ACHN (cell line): ENCODE measurements around the gene KCNQ1.

Experiments
- DNase-seq: peaks from one replicate; pipeline ENCODE4 v3.0.0-alpha.2; 2015
- in situ Hi-C: cut with HindIII; loops from 2 replicates; pipeline ENCODE4 v1.10.0; 2017; ENCODE audit warnings: low sequenced_read_pairs, low pct_ligation_motif_present, low pct_unique_long_range_greater_than_20kb

Gene KCNQ1

DNA sequence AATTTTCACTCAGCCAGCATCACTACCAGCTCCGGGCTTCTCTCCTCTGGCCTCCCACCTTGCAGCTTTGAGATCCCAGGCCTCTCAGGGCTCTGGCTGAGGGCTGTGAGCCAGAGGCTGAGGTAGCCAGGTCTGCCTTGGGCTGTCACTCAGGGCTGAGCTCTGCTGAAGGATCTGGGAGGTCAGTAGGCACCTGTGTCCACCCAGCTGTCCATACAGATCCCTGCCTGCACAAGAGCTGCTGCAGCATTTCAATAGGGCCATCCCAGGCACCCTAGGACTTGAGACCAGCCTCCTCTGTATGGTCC, 242.4 kb downstream of the KCNQ1 start:
- no peak for DNase-seq
- in situ Hi-C loops: no loop called here

- DNase-seq: no peak
- in situ Hi-C loops: no loop called here
Measured at GRCh38 chr11:2687782-2688191, 243.0 kb downstream of the KCNQ1 start.

DNA sequence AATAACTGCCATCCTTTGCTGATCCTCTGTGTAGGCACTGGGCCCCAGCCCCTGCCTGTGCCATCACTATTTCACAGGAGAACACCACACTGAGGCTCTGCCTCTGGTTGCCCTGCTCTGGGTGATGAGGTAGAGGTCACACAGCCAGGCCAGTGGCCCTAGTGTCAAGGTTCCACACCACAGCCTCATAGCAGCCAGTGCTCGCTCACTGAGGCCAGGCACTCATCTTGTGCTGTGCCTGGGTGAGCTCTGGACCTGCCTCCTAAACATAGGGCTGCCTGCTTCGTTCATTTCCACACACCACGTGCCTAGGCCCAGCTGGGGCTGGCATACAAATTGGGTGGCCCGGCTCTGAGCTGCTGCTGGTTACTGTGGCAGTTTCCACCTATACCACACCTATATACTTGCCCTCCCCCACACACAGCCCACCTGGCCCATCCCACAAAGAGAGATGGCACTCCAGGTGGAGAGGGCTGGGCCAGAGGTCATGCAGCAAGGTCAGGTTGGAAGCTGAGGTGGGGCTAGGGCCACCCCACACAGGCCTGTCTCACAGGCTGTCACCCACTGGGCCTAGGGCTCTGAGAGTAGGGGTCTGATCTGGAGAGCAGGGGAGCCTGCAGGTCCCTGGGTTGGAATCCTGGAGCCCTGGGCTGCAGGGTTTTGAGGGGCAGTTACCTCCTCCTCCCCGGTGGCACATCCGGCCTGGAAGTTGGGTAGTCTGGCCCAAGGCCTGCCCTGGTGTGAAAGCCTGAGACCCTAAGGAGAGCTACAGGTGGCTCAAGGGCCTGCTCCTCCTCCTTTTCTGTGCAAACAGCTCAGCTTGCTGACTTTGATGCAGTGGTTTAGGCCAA, 243.8 kb downstream of the KCNQ1 start:
- in situ Hi-C loops: no loop called here
- DNase-seq: no peak

- in situ Hi-C loops: no loop called here
- no peak for DNase-seq
Measured at GRCh38 chr11:2689651-2690575, 245.1 kb downstream of the KCNQ1 start.

GRCh38 chr11:2690596-2691354, 246.0 kb downstream of the KCNQ1 start:
- no peak for DNase-seq
- in situ Hi-C loops: no loop called here

DNA sequence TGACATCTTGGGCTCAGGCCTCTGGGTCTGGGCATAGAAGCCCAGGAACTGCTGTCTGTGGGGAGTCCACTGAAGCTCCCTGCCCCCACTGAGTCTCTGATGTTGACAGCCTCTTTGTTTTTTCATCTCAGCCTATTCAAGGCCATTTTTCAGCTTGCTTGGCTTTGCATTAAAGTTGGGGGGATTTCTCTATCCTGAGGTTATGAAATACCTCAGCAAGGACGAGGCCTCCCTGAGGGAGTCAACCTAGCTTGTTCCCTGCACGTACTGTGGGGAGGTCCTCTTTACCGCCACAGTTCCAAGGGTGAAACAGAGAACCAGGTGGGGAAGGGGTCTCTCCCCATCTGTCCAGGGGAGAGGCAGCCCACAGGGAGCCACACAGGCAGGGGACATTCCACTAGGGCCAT, 246.6 kb downstream of the KCNQ1 start:
- in situ Hi-C loops: no loop called here
- no peak for DNase-seq

GRCh38 chr11:2691991-2692875, 247.4 kb downstream of the KCNQ1 start:
- in situ Hi-C loops: no loop called here
- no peak for DNase-seq

GRCh38 chr11:2693271-2694261, 248.8 kb downstream of the KCNQ1 start:
- no peak for DNase-seq
- in situ Hi-C loops: no loop called here

GRCh38 chr11:2694495-2694894, 249.7 kb downstream of the KCNQ1 start:
- DNase-seq: no peak
- in situ Hi-C loops: no loop called here

DNA sequence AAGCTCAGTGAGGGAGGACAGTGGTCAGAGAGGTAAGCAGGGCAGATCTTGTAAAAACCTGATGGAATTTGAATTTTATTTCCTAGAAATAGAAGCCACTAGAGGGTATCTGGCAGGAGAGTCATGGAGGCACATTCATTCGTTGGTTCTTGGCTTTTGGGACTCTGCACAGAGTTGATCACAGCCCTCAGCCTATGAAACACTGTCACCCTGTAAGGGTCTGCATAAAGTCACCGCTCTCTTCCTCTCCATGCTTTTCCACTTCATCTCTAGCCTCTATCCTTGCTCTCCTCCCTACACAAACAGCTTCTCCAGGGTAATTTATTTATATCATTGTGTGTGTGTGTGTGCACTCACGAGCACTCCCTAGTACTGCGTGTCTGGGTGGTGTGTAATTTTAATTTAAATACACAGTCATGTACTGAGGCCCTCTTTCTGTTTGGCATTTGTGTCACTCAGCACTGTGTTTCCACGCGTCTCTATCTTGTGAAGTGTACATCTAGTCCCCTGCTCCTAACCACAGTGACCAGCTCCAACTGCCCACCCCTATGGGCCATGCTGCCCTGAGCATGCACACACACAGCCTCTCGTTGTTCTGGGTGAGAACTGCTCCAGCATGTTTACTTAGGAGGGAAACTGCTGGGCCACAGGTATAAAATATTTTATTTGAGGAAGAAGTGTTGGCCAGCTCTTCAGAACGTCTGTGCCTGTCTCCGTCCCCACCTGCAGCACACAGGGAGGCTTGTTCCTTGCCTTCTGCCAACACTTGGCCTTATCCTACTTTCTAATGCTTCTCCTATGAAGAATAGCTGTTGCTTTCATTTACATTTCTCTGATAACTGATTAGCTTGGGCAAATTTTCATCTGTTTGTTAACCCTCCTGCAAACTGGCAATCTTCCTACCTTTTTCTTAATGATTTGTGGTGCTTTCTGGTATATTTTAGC, 250.5 kb downstream of the KCNQ1 start:
- in situ Hi-C loops: no loop called here
- DNase-seq: no peak

DNA sequence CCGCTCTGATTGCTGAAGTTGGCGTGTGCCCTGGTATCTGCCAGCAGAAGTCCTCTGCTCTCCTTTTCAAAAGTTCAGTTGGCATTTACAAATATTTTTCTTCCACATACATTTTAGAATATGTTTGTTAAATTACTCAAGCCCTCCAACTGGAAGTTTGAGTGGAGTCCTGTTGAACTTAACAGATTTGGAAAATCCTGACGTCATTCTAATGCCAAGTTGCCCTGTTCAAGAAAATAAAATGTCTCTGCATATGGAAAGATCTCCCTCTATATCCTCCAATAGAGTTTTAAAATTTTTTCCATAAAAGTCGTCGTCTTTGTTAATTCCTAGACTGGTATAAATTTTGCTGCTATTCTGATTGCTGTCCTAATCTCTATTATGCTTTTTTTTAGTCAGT, 251.6 kb downstream of the KCNQ1 start:
- in situ Hi-C loops: no loop called here
- no peak for DNase-seq

GRCh38 chr11:2697866-2698265, 253.1 kb downstream of the KCNQ1 start:
- in situ Hi-C loops: no loop called here

GRCh38 chr11:2698386-2699184, 253.8 kb downstream of the KCNQ1 start:
- no peak for DNase-seq
- in situ Hi-C loops: no loop called here

More at GRCh38 chr11:2697866-2698265, 253.1 kb downstream of the KCNQ1 start:
- no peak for DNase-seq

DNA sequence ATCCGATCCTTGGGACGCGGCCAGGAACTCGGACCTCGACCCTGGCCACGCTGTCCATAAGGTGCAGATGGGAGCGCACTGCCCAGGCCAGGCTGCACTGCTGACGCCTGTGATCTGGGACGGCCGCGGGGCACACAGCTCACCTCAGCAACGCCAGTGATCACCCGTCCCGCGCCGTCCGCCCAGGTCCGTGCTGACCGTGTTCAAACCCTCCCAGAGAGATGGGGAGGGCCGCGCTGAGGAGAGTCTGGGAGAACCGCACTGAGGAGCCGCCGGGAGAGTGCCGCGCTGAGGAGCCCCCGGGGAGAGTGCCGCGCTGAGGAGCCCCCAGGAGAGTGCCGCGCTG, 254.3 kb downstream of the KCNQ1 start:
- DNase-seq: peak; percentile 25
- in situ Hi-C loops: no loop called here
